Activated T-helper 17 cell treated with anti-CD3 and anti-CD28 coated beads, Interleukin-2, amount 50 U/mL, for 72 hours (primary cell): ENCODE measurements around the gene JKAMP. TPM values are rescaled to one million over a fixed set of nuclear protein-coding genes. Genes with fewer than 3 reads are reported as not detected.
"Not testable (repeated sequence)": the region's sequence is repeated elsewhere in the genome, so short reads cannot be mapped to it uniquely, and the experiment has no call there.

ENCODE experiments used
- ATAC-seq: fragments of 150-1000 bp; cut with Tn5 transposase; replicated peaks from 2 replicates; pipeline ENCODE4 v1.10.0; 2021; ENCODE audit warnings: mild to moderate bottlenecking, moderate library complexity
- H3K27ac Mint-ChIP-seq: one replicate; pipeline ENCODE4 v1.8.0; 2022; ENCODE audit warnings: mixed read lengths
- H3K27me3 Mint-ChIP-seq: one replicate; pipeline ENCODE4 v1.8.0; 2022; ENCODE audit warnings: mixed read lengths
- H3K36me3 Mint-ChIP-seq: one replicate; pipeline ENCODE4 v1.8.0; 2022; ENCODE audit warnings: low read depth, mild to moderate bottlenecking, mixed read lengths
- H3K4me1 Mint-ChIP-seq: one replicate; pipeline ENCODE4 v1.8.0; 2022; ENCODE audit warnings: mixed read lengths
- H3K4me3 Mint-ChIP-seq: one replicate; pipeline ENCODE4 v1.8.0; 2022; ENCODE audit warnings: mild to moderate bottlenecking, mixed read lengths
- H3K9me3 Mint-ChIP-seq: one replicate; pipeline ENCODE4 v1.8.0; 2022; ENCODE audit warnings: mixed read lengths
- total RNA-seq, 2 donors: library from RNA; stranded (reverse); gene quantifications; one replicate each; pipeline ENCODE4 v1.2.3, GENCODE V29; 2022

Gene JKAMP, protein sequence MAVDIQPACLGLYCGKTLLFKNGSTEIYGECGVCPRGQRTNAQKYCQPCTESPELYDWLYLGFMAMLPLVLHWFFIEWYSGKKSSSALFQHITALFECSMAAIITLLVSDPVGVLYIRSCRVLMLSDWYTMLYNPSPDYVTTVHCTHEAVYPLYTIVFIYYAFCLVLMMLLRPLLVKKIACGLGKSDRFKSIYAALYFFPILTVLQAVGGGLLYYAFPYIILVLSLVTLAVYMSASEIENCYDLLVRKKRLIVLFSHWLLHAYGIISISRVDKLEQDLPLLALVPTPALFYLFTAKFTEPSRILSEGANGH
- 10 to 100 TPM; 25.4 to 29.4 TPM for total RNA-seq

DNA sequence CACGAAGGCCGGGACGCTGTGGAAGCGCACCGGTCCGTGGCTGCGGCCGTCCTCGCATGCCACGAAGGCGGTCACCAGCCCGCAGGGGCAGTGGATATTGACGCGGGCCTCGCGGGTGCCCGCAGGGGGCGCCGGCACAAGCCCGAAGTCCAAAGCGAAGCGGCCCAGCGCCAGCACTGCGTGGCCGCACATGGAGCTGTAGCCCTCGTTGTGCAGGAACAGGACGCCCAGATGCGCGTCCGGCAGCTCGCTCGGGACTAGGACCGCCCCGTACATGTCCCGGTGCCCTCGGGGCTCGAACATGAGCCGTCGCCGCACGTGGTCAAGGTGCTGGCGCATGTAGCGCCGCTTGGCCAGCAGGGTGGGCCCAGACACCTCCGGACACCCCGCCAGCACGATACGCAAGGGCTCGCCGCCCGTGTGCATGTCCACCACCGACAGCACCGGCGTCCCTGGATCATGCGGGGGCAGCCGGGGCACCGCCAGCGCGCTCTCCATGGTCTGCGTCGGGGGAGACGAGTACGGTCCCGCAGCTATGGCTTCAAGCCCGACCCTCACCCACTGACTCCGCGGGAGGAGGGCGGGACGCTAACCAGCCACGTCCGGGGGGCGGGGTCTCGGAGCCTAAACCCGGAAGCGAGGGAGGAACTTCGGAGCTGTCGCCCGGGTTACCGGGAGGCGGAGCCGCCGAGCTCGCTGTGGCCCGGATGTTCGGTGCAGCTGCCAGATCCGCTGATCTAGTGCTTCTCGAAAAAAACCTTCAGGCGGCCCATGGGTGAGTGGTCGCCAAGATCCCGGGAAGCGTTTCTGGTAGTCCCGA is at the start of gene JKAMP, which contains the start of gene L3HYPDH:
Gene JKAMP (plus strand): TSS at position 699 of the 820 bp plus-strand sequence. CDS start 73 bp downstream, at position 772.
Gene L3HYPDH (minus strand): TSS at position 590 of the 820 bp plus-strand sequence. CDS start 92 bp downstream, at position 498.
- H3K4me3 Mint-ChIP-seq: peak within 1 kb of the TSS; percentile 86
- peak; percentile 95 for ATAC-seq

DNA sequence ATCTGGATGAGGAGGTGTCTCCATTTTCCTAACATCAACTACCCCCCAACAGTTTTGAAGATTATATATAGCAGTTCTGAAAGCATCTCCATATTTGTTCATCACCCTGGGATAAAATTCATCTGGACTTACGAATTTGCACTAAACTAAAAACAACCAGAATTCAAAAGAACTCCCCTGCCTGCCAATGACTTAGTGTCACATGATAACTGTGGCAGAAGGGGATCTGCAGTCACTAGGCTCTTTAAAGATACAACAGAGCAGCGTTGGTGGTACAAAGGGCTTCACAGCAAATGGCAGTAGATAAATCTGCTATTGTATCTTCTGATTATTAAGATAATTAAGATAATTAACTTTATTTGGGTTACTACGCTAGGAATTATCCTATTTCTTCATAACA is 49.2 kb upstream of the JKAMP start:
- Mint-ChIP-seq H3K36me3 (no peaks in the 10 kb centered on the region), H3K4me3 (no peak overlapping the region), H3K27me3 (no peaks in the 10 kb centered on the region), H3K9me3 (no peaks in the 10 kb centered on the region), H3K4me1 (no peaks in the 10 kb centered on the region), H3K27ac (no peak overlapping the region)
- ATAC-seq: no peak

More for the DNA sequence above, at the start of gene JKAMP, which contains the start of gene L3HYPDH:
- Mint-ChIP-seq H3K27ac (peak within 1 kb of the TSS; percentile 88), H3K4me1 (peaks cover 40% of the 10 kb centered on the region), H3K27me3 (no peaks in the 10 kb centered on the region), H3K9me3 (no peaks in the 10 kb centered on the region), H3K36me3 (peaks cover 38% of the 10 kb centered on the region)

DNA sequence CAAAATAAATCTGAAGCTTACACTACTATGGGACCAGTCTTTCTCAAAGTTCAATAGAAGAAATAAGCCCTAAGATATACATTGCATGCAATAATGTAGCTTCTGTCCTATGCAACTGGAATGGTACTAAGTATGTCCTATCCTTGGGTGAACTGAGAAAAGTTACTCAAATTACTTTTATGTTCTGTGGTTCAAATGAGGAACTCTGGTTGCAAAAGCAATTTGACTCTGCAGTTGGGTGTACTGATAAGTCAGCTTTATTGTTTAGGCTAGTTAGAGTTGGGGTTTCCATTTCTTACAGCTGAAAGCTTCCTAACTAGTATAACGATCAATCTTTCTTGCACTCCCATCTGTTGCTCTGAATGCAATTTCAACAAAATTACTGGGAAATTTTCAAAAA is 48.3 kb upstream of the JKAMP start:
- Mint-ChIP-seq H3K27me3 (no peaks in the 10 kb centered on the region), H3K36me3 (no peaks in the 10 kb centered on the region), H3K9me3 (no peaks in the 10 kb centered on the region), H3K27ac (no peak overlapping the region), H3K4me3 (no peak overlapping the region), H3K4me1 (no peaks in the 10 kb centered on the region)
- ATAC-seq: no peak

DNA sequence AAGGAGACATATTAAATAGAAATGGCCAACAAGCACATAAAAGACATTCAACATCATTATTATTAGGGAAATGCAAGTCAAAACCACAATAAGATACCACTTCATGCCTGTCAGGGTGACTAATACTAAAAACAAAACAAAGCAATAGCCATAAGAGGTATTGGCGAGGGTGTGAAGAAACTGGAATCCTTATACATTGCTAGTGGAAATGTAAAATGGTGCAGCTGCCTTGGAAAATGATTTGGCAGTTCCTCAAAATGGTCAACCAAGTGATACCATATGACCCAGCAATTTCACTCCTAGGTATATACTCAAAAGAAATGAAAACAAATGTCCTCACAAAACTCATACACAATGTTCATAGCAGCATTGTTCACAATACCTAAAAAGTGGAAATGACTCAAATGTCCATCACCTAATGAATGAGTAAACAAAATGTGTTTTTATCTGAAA is 46.1 kb upstream of the JKAMP start:
- no peaks in the 10 kb centered on the region for H3K36me3 Mint-ChIP-seq
- no peak overlapping the region for H3K4me3 Mint-ChIP-seq
- H3K27ac Mint-ChIP-seq: no peak overlapping the region
- no peaks in the 10 kb centered on the region for H3K4me1 Mint-ChIP-seq
- no peaks in the 10 kb centered on the region for H3K27me3 Mint-ChIP-seq
- no peak for ATAC-seq
- no peaks in the 10 kb centered on the region for H3K9me3 Mint-ChIP-seq

DNA sequence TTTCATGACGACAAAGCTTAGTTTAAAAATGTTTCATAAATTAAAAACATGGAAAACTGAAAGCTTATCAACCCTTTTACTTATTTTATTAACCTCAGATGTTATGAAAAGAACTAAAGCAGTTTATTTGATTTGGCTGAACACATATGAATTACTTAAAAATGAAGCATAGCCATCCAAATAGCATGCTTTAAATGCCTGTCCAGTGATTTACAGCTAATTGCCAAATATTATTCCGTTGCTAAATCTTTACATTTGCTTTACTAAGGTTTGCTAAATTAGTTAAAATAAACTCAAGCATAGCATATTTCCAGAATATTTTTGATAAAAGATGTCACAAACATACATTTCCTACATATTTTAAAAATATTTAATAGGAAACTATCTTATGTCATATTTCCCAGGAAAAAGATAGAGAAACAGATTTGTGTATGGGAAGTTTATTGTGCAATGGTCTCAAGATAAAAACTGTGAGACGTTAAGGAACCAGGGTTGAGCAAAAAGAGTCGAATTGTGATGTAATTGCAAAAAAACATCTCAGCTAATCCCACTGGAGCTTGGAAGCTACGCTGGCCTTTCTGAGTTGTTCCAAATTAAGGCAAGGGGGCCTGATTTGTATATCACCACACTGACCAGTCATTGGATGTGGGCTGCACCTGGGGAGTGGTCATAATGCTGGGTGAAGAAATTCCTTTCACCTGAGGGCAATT is 44.9 kb upstream of the JKAMP start:
- no peaks in the 10 kb centered on the region for H3K36me3 Mint-ChIP-seq
- H3K4me3 Mint-ChIP-seq: no peak overlapping the region
- no peak for ATAC-seq
- H3K9me3 Mint-ChIP-seq: no peaks in the 10 kb centered on the region
- no peaks in the 10 kb centered on the region for H3K27me3 Mint-ChIP-seq
- H3K4me1 Mint-ChIP-seq: no peaks in the 10 kb centered on the region
- H3K27ac Mint-ChIP-seq: no peak overlapping the region

DNA sequence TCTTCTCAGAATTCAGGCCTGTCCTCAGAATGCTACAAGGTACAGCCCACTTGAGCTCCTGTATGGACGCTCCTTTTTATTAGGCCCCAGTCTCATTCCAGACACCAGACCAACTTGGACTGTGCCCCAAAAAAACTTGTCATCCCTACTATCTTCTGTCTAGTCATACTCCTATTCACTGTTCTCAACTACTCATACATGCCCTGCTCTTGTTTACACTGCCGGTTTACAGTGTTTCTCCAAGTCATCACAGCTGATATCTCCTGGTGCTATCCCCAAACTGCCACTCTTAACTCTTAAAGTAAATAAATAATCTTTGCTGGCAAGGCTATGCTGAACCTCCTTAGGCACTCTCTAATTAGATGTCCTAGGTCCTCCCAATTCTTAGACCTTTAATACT is 35.6 kb upstream of the JKAMP start:
- not testable (repeated sequence) for H3K36me3 Mint-ChIP-seq, ATAC-seq

DNA sequence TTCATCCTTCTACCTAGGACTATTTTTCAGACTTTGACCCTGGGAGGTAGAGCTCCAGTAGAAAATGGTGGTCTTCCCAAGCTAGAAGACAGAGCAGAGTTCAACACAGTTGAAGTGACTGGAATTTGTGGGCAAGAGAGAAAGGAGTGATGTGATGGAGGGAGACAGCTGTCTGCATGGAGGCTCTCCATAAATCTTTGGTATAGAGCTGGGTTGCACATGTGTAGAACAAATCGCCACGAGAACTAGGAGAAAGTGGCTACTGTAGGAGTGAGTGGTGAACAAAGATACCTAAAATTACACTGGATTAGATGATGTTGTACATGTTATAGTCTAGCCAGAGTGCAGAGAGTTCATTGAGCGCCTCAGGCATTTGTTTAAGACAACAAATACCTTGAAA is 33.6 kb upstream of the JKAMP start:
- no peak overlapping the region for H3K27ac Mint-ChIP-seq
- no peaks in the 10 kb centered on the region for H3K4me1 Mint-ChIP-seq
- no peaks in the 10 kb centered on the region for H3K27me3 Mint-ChIP-seq
- no peak overlapping the region for H3K4me3 Mint-ChIP-seq
- no peak for ATAC-seq
- H3K36me3 Mint-ChIP-seq: no peaks in the 10 kb centered on the region
- H3K9me3 Mint-ChIP-seq: no peaks in the 10 kb centered on the region

More for the DNA sequence above, 35.6 kb upstream of the JKAMP start:
- H3K4me1 Mint-ChIP-seq, H3K27me3 Mint-ChIP-seq, H3K27ac Mint-ChIP-seq, H3K9me3 Mint-ChIP-seq, H3K4me3 Mint-ChIP-seq: not testable (repeated sequence)

DNA sequence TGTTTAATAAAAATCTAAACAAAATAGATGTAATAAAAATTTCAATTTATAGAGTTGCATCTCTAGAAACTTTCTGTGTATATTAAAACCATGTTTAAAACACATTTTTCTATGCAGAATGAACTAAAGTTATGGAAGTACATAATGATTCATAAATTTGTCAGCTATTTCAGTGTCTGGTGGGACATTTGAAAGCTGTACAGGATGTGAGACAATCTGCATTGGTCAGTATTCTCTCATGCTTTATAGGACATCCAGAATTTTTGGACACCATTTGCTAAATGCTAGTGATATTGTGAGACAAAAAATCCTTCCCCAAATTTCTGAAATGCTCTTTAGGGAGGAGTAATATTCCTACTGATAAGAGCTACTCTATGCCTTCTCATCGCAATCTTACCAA is 32.5 kb upstream of the JKAMP start:
- H3K4me3 Mint-ChIP-seq: no peak overlapping the region
- no peak for ATAC-seq
- peaks cover 2% of the 10 kb centered on the region for H3K36me3 Mint-ChIP-seq
- no peaks in the 10 kb centered on the region for H3K4me1 Mint-ChIP-seq
- H3K9me3 Mint-ChIP-seq: no peaks in the 10 kb centered on the region
- H3K27ac Mint-ChIP-seq: no peak overlapping the region
- H3K27me3 Mint-ChIP-seq: no peaks in the 10 kb centered on the region

DNA sequence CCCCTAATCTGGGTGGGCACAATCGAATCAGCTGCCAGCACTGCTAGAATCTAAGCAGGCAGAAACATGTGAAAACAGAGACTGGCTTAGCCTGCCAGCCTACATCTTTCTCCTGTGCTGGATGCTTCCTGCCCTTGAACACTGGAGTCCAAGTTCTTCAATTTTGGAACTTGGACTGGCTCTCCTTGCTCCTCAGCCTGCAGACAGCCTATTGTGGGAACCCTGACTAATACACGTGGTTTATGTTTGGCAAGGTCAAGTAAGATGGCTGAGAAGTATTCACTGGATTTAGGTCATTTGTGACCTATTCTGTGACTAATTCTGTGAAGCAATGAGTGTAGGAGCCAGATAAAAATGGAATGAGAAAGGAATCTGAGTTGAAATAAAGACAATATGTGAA is 30.2 kb upstream of the JKAMP start:
- H3K27ac Mint-ChIP-seq: no peak overlapping the region
- H3K4me3 Mint-ChIP-seq: no peak overlapping the region
- H3K27me3 Mint-ChIP-seq: no peaks in the 10 kb centered on the region
- H3K9me3 Mint-ChIP-seq: no peaks in the 10 kb centered on the region
- ATAC-seq: no peak
- H3K4me1 Mint-ChIP-seq: no peaks in the 10 kb centered on the region
- H3K36me3 Mint-ChIP-seq: peaks cover 11% of the 10 kb centered on the region

DNA sequence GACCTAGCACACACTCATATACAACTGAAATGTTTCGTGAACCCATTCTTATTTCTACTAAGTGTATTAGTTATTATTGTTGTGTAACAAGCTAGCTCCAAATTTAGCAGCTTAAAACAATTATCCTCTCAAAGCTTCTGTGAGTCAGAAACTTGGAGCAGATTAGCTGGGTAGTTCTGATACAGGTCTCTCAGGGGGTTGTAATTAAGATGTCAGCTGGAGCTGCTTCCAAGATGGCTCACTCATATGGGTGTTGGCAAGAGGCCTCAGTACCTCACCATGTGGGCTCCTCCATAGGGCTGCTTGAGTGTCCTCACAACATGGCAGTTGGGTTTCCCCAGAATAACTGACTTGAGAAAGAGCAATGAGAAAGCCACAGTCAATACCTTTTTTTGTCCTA is 28.9 kb upstream of the JKAMP start:
- Mint-ChIP-seq H3K27me3 (no peaks in the 10 kb centered on the region), H3K4me3 (no peak overlapping the region), H3K4me1 (no peaks in the 10 kb centered on the region), H3K36me3 (peaks cover 11% of the 10 kb centered on the region), H3K27ac (no peak overlapping the region), H3K9me3 (no peaks in the 10 kb centered on the region)
- ATAC-seq: no peak

DNA sequence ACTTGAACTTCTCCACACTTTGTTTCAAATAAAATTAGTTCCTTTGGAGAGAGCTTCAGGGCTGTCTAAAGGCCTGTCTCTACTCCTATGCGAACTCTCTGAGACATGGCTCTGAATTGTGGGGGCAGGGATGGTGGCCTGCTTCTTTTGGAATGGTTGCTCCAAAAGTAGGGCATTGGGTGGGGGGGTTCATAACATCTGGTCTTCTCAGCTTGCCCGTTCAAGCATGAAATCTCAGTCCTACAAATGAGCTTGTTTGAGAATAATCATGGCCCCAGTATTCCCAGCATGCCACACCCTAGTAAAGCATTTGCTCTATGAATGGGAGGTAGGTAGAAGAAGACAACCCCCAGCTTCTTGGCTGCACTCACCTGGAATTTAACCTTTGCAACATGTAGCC is 25.8 kb upstream of the JKAMP start:
- no peaks in the 10 kb centered on the region for H3K4me1 Mint-ChIP-seq
- no peak overlapping the region for H3K27ac Mint-ChIP-seq

DNA sequence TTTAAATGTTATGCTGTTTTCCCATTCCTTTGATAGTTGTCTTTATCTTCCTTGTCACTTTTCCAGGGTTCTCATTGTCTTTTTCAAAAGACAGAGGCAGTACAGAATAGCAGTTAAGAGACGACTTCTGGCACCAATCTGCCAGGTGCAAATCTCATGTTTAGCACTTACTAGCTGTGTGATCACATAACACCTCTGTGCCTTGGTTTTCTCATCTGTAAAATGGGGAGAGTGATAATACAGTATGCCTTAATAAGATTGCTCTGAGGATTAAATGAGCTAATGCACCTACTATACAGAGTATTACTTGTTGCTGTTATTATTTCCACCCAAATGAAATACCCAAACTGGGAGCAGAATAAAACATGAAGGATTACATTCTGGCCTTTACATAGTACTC is 23.9 kb upstream of the JKAMP start:
- no peaks in the 10 kb centered on the region for H3K4me1 Mint-ChIP-seq
- no peak for ATAC-seq
- no peaks in the 10 kb centered on the region for H3K27me3 Mint-ChIP-seq
- H3K36me3 Mint-ChIP-seq: peaks cover 11% of the 10 kb centered on the region
- H3K9me3 Mint-ChIP-seq: no peaks in the 10 kb centered on the region
- H3K4me3 Mint-ChIP-seq: no peak overlapping the region
- H3K27ac Mint-ChIP-seq: no peak overlapping the region

More for the DNA sequence above, 25.8 kb upstream of the JKAMP start:
- Mint-ChIP-seq H3K27me3 (no peaks in the 10 kb centered on the region), H3K36me3 (peaks cover 11% of the 10 kb centered on the region), H3K9me3 (no peaks in the 10 kb centered on the region), H3K4me3 (no peak overlapping the region)
- no peak for ATAC-seq

DNA sequence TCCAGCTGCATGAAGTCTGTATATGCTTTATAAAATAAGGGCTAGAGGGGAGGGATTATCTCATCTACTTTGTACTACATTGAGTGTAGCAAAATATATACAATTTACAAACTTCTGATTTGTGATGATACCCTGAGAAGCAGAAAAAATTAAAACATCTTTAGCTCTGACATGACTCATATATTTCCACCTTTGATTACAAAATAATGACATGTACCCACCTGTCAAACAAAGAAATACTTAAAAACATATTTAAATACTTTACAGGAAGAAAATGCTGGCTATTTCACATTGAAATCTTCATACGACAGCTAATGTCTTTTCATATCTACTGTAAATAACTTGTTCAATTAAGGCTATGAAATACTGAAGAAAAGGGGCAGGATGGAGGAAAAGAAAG is 22.4 kb upstream of the JKAMP start:
- no peak for ATAC-seq
- Mint-ChIP-seq H3K4me1 (no peaks in the 10 kb centered on the region), H3K36me3 (peaks cover 8% of the 10 kb centered on the region), H3K27me3 (no peaks in the 10 kb centered on the region), H3K4me3 (no peak overlapping the region), H3K9me3 (no peaks in the 10 kb centered on the region), H3K27ac (no peak overlapping the region)

DNA sequence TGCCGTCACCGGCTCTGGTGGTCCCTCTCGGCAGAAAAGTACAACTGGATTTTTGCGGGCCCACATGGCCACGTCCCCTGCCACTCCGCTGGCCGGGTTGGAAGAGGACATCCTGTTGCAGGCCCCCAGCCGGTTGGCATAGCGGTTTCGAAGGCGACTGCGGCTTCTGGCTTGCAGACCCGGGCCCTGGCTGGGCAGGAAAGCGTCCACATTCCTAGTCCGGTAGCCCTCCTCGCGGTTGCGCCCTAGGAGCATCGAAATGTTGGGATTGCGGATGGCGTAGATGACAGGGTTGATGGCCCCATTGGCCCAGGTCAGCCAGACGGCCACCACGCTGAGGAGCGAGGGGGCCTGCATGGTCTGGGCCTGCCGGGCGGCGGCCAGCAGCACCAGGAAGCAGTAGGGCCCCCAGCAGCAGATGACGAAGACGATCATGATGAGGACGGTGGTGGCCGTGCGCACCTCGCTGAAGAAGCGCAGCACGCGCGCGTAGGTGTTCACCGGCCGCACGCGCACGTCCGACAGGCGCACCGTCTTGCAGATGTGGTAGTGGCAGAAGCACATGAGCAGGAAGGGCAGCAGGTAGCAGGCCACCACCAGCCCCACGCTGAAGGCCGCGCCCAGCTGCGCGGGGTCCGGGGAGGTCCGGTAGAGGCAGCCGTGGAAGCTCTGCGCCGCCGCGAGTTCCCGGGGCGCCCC is 20.4 kb upstream of the JKAMP start:
- H3K27me3 Mint-ChIP-seq: no peaks in the 10 kb centered on the region
- no peaks in the 10 kb centered on the region for H3K36me3 Mint-ChIP-seq
- H3K9me3 Mint-ChIP-seq: no peaks in the 10 kb centered on the region
- no peak overlapping the region for H3K27ac Mint-ChIP-seq
- peak overlapping the region; percentile 82 for H3K4me3 Mint-ChIP-seq
- ATAC-seq: peak; percentile 68
- H3K4me1 Mint-ChIP-seq: no peaks in the 10 kb centered on the region
